GM23338 (cell line): ENCODE data around the gene NRXN2. TPM values are rescaled to one million over a fixed set of nuclear protein-coding genes. Genes with fewer than 3 reads are reported as not detected.

Experiments used
- ATAC-seq: fragments of 200-7000 bp; cut with Tn5 transposase; 3 replicates; pipeline ENCODE4 v1.9.1; 2020
- DNase-seq: peaks from one replicate; pipeline ENCODE4 v3.0.0-alpha.2; 2015; ENCODE audit warnings: low spot score
- H2AFZ ChIP-seq: fragments of 200-600 bp; sonication (generic); 2 replicates; pipeline ENCODE4 v1.8.0; 2016; ENCODE audit warnings: antibody characterized with exemption, mild to moderate bottlenecking, moderate library complexity
- H3F3A ChIP-seq: fragments of 200-600 bp; sonication (generic); replicated peaks from 2 replicates; pipeline ENCODE4 v1.8.0; 2017; ENCODE audit warnings: antibody characterized with exemption, mixed run types, low read depth
- H3K27ac ChIP-seq: fragments of 200-600 bp; sonication (generic); 2 replicates; pipeline ENCODE4 v1.6.1; 2016; ENCODE audit warnings: low read depth
- H3K27me3 ChIP-seq: fragments of 200-600 bp; sonication (generic); 2 replicates; pipeline ENCODE4 v1.8.0; 2016; ENCODE audit warnings: mild to moderate bottlenecking, mixed run types, moderate library complexity; ENCODE audit not compliant: insufficient read depth
- H3K36me3 ChIP-seq: fragments of 200-600 bp; sonication (generic); 2 replicates; pipeline ENCODE4 v1.8.0; 2016; ENCODE audit warnings: mild to moderate bottlenecking; ENCODE audit not compliant: insufficient read depth
- H3K4me1 ChIP-seq: fragments of 200-600 bp; sonication (generic); 2 replicates; pipeline ENCODE4 v1.8.0; 2016; ENCODE audit warnings: mild to moderate bottlenecking, moderate library complexity; ENCODE audit not compliant: insufficient read depth
- H3K4me2 ChIP-seq: fragments of 200-600 bp; sonication (generic); 2 replicates; pipeline ENCODE4 v1.7.1; 2017; ENCODE audit warnings: mixed run types
- H3K4me3 ChIP-seq: fragments of 200-600 bp; sonication (generic); 2 replicates; pipeline ENCODE4 v1.6.1; 2016; ENCODE audit warnings: mixed run types
- H3K79me2 ChIP-seq: fragments of 200-600 bp; sonication (generic); replicated peaks from 2 replicates; pipeline ENCODE4 v1.8.0; 2017; ENCODE audit warnings: mild to moderate bottlenecking; ENCODE audit not compliant: insufficient read depth
- H3K9me2 ChIP-seq: fragments of 200-600 bp; sonication (generic); 2 replicates; pipeline ENCODE4 v1.8.0; 2017; ENCODE audit not compliant: insufficient read depth
- H4K20me1 ChIP-seq: fragments of 200-600 bp; sonication (generic); replicated peaks from 2 replicates; pipeline ENCODE4 v1.8.0; 2017; ENCODE audit warnings: mild to moderate bottlenecking; ENCODE audit not compliant: insufficient read depth
- H3K27ac Mint-ChIP-seq: 2 replicates; pipeline ENCODE4 v1.8.0; 2020; ENCODE audit warnings: inconsistent platforms, mild to moderate bottlenecking, moderate library complexity, mixed read lengths
- H3K27me3 Mint-ChIP-seq: 3 replicates; pipeline ENCODE4 v1.8.0; 2022; ENCODE audit warnings: low read depth, mild to moderate bottlenecking, moderate library complexity, mixed read lengths, inconsistent platforms; ENCODE audit not compliant: insufficient read depth, poor library complexity
- H3K36me3 Mint-ChIP-seq: 3 replicates; pipeline ENCODE4 v1.8.0; 2021; ENCODE audit warnings: low read depth, mild to moderate bottlenecking, inconsistent platforms, moderate library complexity, mixed read lengths
- H3K4me1 Mint-ChIP-seq: 3 replicates; pipeline ENCODE4 v1.8.0; 2020; ENCODE audit warnings: mild to moderate bottlenecking, inconsistent platforms, mixed read lengths
- H3K4me3 Mint-ChIP-seq: 3 replicates; pipeline ENCODE4 v1.8.0; 2021; ENCODE audit warnings: moderate library complexity, mild to moderate bottlenecking, inconsistent platforms, mixed read lengths
- H3K9me3 Mint-ChIP-seq: 3 replicates; pipeline ENCODE4 v1.8.0; 2020; ENCODE audit warnings: moderate library complexity, mild to moderate bottlenecking, inconsistent platforms, mixed read lengths
- CTCF ChIP-seq, 2 experiments: fragments of 200-600 bp in 1 of 2; sonication (generic) in 1 of 2; conservative IDR thresholded peaks; 2 replicates each; pipeline versions ENCODE4 v1.5.1 to v1.6.1; 2016 to 2017; ENCODE audit warnings: antibody characterized with exemption in 2 of 2, low read depth in 2 of 2, mild to moderate bottlenecking in 2 of 2, moderate library complexity in 1 of 2
- ETS1 ChIP-seq: IDR thresholded peaks from 2 replicates; pipeline ENCODE4 v1.6.1; 2016; ENCODE audit warnings: antibody characterized with exemption
- EZH2 ChIP-seq: fragments of 200-600 bp; sonication (generic); IDR thresholded peaks from one replicate; pipeline ENCODE4 v1.8.0; 2017; ENCODE audit warnings: antibody characterized with exemption, mild to moderate bottlenecking, low read depth; ENCODE audit not compliant: unreplicated experiment
- JUNB ChIP-seq: IDR thresholded peaks from one replicate; pipeline ENCODE4 v1.6.1; 2016; ENCODE audit warnings: antibody characterized with exemption; ENCODE audit not compliant: unreplicated experiment
- POLR2AphosphoS5 ChIP-seq: IDR thresholded peaks from 2 replicates; pipeline ENCODE4 v1.6.1; 2016; ENCODE audit warnings: antibody characterized with exemption, low read depth
- STAT1 ChIP-seq: IDR thresholded peaks from one replicate; pipeline ENCODE4 v1.6.1; 2016; ENCODE audit warnings: antibody characterized with exemption; ENCODE audit not compliant: unreplicated experiment
- ZNF114 ChIP-seq: fragments of 250-450 bp; sonication (Bioruptor Pico); IDR thresholded peaks from 2 replicates; pipeline ENCODE4 v1.5.0; 2020; ENCODE audit warnings: mild to moderate bottlenecking, moderate library complexity
- ZNF462 ChIP-seq: fragments of 250-450 bp; sonication (Bioruptor Pico); IDR thresholded peaks from 2 replicates; pipeline ENCODE4 v1.5.0; 2020; ENCODE audit warnings: mild to moderate bottlenecking, moderate library complexity
- polyA plus RNA-seq: library from polyadenylated mRNA; unstranded; fragments of >200 nt; fragmentation: Nextera tagmentation; extraction: Ambion mirVana; gene quantifications from 2 replicates; pipeline ENCODE4 v1.2.1, GENCODE V29; 2016
- total RNA-seq: library from RNA; depleted of rRNA; stranded (reverse); fragments of >200 nt; shearing (Covaris generic); gene quantifications from 2 replicates; pipeline ENCODE4 v1.2.3, GENCODE V29; 2014
- TF ChIP-seq, protein P1 (sequence below): IDR thresholded peaks from one replicate; pipeline ENCODE4 v1.6.1; 2018; ENCODE audit warnings: antibody characterized with exemption; ENCODE audit not compliant: unreplicated experiment

Gene NRXN2
- total and polyA plus RNA-seq, 2 experiments from 2014 or later: 3.4 to 17.0 TPM

DNA sequence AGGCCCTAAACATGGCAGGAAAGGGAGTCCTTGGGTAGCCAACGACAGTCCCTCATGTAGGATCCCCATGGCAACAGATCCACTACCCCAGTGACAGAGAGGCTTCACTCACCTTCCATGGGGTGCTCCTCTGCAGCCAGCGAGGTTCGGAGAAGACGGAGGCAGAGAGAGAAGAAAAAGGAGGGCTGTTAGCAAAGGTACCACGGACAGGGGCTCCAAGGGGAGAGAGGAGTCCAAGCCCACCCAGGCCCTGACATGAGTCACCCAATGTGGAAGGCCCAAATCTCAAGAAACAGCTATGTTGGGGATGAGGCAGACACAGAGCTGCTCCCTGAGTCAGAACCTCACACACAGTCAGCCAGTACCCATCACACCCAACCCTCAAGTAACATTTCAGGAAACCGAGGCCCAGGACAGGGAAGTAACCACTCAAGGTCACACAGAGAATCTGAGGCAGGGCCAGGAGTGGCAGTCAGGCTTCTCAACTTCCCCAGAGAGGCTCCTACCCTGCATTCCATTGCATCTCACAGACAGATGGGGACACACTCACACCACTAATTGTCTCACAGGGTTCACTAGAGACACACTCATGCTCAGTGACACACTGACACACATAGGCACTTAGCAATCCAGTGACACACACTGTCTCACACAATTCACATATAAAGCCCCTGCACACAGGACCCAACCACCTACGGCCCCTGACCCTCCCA, 25.2 kb downstream of the NRXN2 start:
- TF ChIP-seq POLR2AphosphoS5 (no peak), EZH2 (no peak), ZNF114 (no peak), CTCF (conservative IDR thresholded peaks at IDR 0.05; ENCODE audit: low read depth in 2 of 2) (no peak), JUNB (no peak), ZNF462 (no peak), ETS1 (no peak), STAT1 (no peak)
- TF ChIP-seq, protein P1, sequence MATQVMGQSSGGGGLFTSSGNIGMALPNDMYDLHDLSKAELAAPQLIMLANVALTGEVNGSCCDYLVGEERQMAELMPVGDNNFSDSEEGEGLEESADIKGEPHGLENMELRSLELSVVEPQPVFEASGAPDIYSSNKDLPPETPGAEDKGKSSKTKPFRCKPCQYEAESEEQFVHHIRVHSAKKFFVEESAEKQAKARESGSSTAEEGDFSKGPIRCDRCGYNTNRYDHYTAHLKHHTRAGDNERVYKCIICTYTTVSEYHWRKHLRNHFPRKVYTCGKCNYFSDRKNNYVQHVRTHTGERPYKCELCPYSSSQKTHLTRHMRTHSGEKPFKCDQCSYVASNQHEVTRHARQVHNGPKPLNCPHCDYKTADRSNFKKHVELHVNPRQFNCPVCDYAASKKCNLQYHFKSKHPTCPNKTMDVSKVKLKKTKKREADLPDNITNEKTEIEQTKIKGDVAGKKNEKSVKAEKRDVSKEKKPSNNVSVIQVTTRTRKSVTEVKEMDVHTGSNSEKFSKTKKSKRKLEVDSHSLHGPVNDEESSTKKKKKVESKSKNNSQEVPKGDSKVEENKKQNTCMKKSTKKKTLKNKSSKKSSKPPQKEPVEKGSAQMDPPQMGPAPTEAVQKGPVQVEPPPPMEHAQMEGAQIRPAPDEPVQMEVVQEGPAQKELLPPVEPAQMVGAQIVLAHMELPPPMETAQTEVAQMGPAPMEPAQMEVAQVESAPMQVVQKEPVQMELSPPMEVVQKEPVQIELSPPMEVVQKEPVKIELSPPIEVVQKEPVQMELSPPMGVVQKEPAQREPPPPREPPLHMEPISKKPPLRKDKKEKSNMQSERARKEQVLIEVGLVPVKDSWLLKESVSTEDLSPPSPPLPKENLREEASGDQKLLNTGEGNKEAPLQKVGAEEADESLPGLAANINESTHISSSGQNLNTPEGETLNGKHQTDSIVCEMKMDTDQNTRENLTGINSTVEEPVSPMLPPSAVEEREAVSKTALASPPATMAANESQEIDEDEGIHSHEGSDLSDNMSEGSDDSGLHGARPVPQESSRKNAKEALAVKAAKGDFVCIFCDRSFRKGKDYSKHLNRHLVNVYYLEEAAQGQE: peak; percentile 53

More for the DNA sequence above, 25.2 kb downstream of the NRXN2 start:
- Histone ChIP-seq H3K79me2 (no peaks in the 10 kb centered on the region), H3K9me2 (no peaks in the 10 kb centered on the region), H3F3A (no peaks in the 10 kb centered on the region), H3K4me1 (peaks cover 8% of the 10 kb centered on the region), H3K27ac (no peak overlapping the region), H3K36me3 (no peaks in the 10 kb centered on the region), H4K20me1 (no peaks in the 10 kb centered on the region), H2AFZ (no peak overlapping the region), H3K27me3 (no peaks in the 10 kb centered on the region), H3K4me3 (no peak overlapping the region), H3K4me2 (no peak overlapping the region)
- ATAC-seq (no peak), DNase-seq (no peak)
- no peak overlapping the region for H3K4me3 Mint-ChIP-seq
- peaks cover 3% of the 10 kb centered on the region; the same call in 2 of the 3 replicates for H3K9me3 Mint-ChIP-seq
- H3K27ac Mint-ChIP-seq: no peak overlapping the region
- 0 out of 3 replicates have a peak, but pooled peaks cover 2% of the 10 kb centered on the region for H3K36me3 Mint-ChIP-seq
- peaks cover 22% of the 10 kb centered on the region for H3K4me1 Mint-ChIP-seq
- H3K27me3 Mint-ChIP-seq: peaks cover 13% of the 10 kb centered on the region
